ENCODE data around the gene UGGT2. TPM values are rescaled to one million over a fixed set of nuclear protein-coding genes. Genes with fewer than 3 reads are reported as not detected.

Gene UGGT2
- total and polyA plus RNA-seq, 9 of the 15 experiments (the other 6 are each of a cell fraction or from before 2014, with no cell fraction given), result 3.5 to 24.5 (median 18.3) TPM

DNA sequence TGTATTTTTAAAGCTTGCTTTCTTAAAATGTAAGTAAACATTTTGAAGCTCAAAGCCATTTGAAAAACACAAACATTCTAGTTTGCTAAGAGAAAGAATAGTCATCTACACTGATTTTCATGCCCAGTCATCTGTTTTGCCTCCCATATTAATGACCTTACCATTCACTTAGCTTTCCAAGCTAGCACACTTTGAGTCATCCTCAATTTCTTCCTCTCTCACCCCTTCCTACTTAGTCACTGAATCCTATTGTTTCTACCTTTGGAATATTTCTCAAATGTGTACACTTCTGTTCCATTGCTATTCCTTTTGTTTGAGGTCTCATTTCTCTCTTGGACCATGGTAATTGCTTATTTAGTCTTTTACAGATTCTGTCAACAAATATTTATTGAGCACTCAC is 29.4 kb upstream of the UGGT2 start (continued):
- TF ChIP-seq ATF1 (CRISPR knock-in tag; IDR thresholded peaks at IDR 0.05), result no peak
- no peak for TF ChIP-seq ATF1 (tag; IDR thresholded peaks at IDR 0.05)
- TF ChIP-seq, protein P1, sequence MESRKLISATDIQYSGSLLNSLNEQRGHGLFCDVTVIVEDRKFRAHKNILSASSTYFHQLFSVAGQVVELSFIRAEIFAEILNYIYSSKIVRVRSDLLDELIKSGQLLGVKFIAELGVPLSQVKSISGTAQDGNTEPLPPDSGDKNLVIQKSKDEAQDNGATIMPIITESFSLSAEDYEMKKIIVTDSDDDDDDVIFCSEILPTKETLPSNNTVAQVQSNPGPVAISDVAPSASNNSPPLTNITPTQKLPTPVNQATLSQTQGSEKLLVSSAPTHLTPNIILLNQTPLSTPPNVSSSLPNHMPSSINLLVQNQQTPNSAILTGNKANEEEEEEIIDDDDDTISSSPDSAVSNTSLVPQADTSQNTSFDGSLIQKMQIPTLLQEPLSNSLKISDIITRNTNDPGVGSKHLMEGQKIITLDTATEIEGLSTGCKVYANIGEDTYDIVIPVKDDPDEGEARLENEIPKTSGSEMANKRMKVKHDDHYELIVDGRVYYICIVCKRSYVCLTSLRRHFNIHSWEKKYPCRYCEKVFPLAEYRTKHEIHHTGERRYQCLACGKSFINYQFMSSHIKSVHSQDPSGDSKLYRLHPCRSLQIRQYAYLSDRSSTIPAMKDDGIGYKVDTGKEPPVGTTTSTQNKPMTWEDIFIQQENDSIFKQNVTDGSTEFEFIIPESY (CRISPR knock-in tag; IDR thresholded peaks at IDR 0.05), result no peak
- TF ChIP-seq, protein P2, sequence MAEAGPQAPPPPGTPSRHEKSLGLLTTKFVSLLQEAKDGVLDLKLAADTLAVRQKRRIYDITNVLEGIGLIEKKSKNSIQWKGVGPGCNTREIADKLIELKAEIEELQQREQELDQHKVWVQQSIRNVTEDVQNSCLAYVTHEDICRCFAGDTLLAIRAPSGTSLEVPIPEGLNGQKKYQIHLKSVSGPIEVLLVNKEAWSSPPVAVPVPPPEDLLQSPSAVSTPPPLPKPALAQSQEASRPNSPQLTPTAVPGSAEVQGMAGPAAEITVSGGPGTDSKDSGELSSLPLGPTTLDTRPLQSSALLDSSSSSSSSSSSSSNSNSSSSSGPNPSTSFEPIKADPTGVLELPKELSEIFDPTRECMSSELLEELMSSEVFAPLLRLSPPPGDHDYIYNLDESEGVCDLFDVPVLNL (CRISPR knock-in tag; IDR thresholded peaks at IDR 0.05; ENCODE audit: low read depth), result no peak
- TF ChIP-seq, protein P3, sequence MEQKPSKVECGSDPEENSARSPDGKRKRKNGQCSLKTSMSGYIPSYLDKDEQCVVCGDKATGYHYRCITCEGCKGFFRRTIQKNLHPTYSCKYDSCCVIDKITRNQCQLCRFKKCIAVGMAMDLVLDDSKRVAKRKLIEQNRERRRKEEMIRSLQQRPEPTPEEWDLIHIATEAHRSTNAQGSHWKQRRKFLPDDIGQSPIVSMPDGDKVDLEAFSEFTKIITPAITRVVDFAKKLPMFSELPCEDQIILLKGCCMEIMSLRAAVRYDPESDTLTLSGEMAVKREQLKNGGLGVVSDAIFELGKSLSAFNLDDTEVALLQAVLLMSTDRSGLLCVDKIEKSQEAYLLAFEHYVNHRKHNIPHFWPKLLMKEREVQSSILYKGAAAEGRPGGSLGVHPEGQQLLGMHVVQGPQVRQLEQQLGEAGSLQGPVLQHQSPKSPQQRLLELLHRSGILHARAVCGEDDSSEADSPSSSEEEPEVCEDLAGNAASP (IDR thresholded peaks at IDR 0.05), result no peak
- TF ChIP-seq, protein P4, sequence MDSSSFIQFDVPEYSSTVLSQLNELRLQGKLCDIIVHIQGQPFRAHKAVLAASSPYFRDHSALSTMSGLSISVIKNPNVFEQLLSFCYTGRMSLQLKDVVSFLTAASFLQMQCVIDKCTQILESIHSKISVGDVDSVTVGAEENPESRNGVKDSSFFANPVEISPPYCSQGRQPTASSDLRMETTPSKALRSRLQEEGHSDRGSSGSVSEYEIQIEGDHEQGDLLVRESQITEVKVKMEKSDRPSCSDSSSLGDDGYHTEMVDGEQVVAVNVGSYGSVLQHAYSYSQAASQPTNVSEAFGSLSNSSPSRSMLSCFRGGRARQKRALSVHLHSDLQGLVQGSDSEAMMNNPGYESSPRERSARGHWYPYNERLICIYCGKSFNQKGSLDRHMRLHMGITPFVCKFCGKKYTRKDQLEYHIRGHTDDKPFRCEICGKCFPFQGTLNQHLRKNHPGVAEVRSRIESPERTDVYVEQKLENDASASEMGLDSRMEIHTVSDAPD (CRISPR knock-in tag; IDR thresholded peaks at IDR 0.05), result no peak
